Keratinocyte (primary cell): ENCODE measurements around the gene JSRP1. TPM values are rescaled to one million over a fixed set of nuclear protein-coding genes. Genes with fewer than 3 reads are reported as not detected.

ENCODE experiments used
- DNase-seq: peaks from one replicate; pipeline ENCODE4 v3.0.0-alpha.2; 2011; ENCODE audit warnings: low read depth, missing footprints, low spot score
- FAIRE-seq: peaks from 2 replicates; lab custom pipeline; 2011; peaks lifted over from hg19 to GRCh38; lab: Jason Lieb, UNC
- H2AFZ ChIP-seq: 2 replicates; pipeline ENCODE4 v1.6.0; 2012; ENCODE audit warnings: low read length, control low read depth, inconsistent platforms; ENCODE audit not compliant: control insufficient read depth
- H3K27ac ChIP-seq: 2 replicates; pipeline ENCODE4 v1.5.1; 2011; ENCODE audit warnings: low read length; ENCODE audit not compliant: control insufficient read depth, insufficient read depth
- H3K27me3 ChIP-seq: 3 replicates; pipeline ENCODE4 v1.6.0; 2011; ENCODE audit warnings: low read length; ENCODE audit not compliant: control insufficient read depth, insufficient read depth; ENCODE audit errors: extremely low read depth
- H3K36me3 ChIP-seq, 2 experiments: 2 replicates in 1 of 2; 3 replicates in 1 of 2; pipeline ENCODE4 v1.5.1; 2011; ENCODE audit warnings: low read length in 2 of 2, mild to moderate bottlenecking in 1 of 2; ENCODE audit not compliant: control insufficient read depth in 2 of 2, insufficient read depth in 2 of 2; ENCODE audit errors: extremely low read depth in 1 of 2
- H3K4me1 ChIP-seq: 3 replicates; pipeline ENCODE4 v1.5.1; 2011; ENCODE audit warnings: low read length; ENCODE audit not compliant: control insufficient read depth, insufficient read depth; ENCODE audit errors: extremely low read depth
- H3K4me2 ChIP-seq: 3 replicates; pipeline ENCODE4 v1.6.0; 2011; ENCODE audit warnings: low read depth, low read length; ENCODE audit not compliant: control insufficient read depth, insufficient read depth; ENCODE audit errors: extremely low read depth
- H3K4me3 ChIP-seq, 3 experiments: fragments of 200-600 bp in 1 of 3; sonication (generic) in 1 of 3; 2 replicates in 2 of 3; 3 replicates in 1 of 3; pipeline ENCODE4 v1.5.1; 2011 to 2016; ENCODE audit warnings: low read length in 3 of 3, mild to moderate bottlenecking in 3 of 3, control low read depth in 2 of 3, inconsistent platforms in 1 of 3, low read depth in 1 of 3, mixed read lengths in 1 of 3, mixed run types in 1 of 3, moderate library complexity in 1 of 3; ENCODE audit not compliant: control insufficient read depth in 2 of 3, insufficient read depth in 2 of 3; ENCODE audit errors: extremely low read depth in 1 of 3
- H3K79me2 ChIP-seq: 2 replicates; pipeline ENCODE4 v1.6.0; 2012; ENCODE audit warnings: low read length; ENCODE audit not compliant: control insufficient read depth, insufficient read depth
- H3K9ac ChIP-seq: 3 replicates; pipeline ENCODE4 v1.6.0; 2011; ENCODE audit warnings: low read length; ENCODE audit not compliant: control insufficient read depth, insufficient read depth; ENCODE audit errors: extremely low read depth
- H3K9me1 ChIP-seq: 3 replicates; pipeline ENCODE4 v1.6.0; 2011; ENCODE audit warnings: low read length; ENCODE audit not compliant: control insufficient read depth, insufficient read depth; ENCODE audit errors: extremely low read depth
- H3K9me3 ChIP-seq: 2 replicates; pipeline ENCODE4 v1.5.1; 2012; ENCODE audit warnings: low read depth, low read length; ENCODE audit not compliant: control insufficient read depth
- H4K20me1 ChIP-seq: 3 replicates; pipeline ENCODE4 v1.6.0; 2011; ENCODE audit warnings: low read length; ENCODE audit not compliant: control insufficient read depth, insufficient read depth; ENCODE audit errors: extremely low read depth
- EZH2 ChIP-seq: IDR thresholded peaks from one replicate; pipeline ENCODE4 v1.6.1; 2012; ENCODE audit warnings: inconsistent platforms, mild to moderate bottlenecking, low read length, moderate library complexity
- dilution Hi-C: fragments of 300-500 bp; cut with MboI; formaldehyde crosslinking; loops from one replicate; pipeline ENCODE4 v1.7.0; 2020; ENCODE audit warnings: low sequenced_read_pairs; ENCODE audit not compliant: extremely low pct_ligation_motif_present
- polyA plus RNA-seq, 5 experiments: library from polyadenylated mRNA; depleted of rRNA in 3 of 5; stranded (reverse) in 3 of 5; stranded (forward) in 1 of 5; unstranded in 1 of 5; fragments of >200 nt; gene quantifications; 1 replicate in 1 of 5; 2 replicates in 3 of 5; 3 replicates in 1 of 5; pipeline versions ENCODE4 v1.2.1 to v1.2.3, GENCODE V29; 2011 to 2012; ENCODE audit warnings: missing spikeins in 2 of 5, low read depth in 1 of 5, low replicate concordance in 1 of 5
- TF ChIP-seq, protein P1 (sequence below), 3 experiments: IDR thresholded peaks in 1 of 3; conservative IDR thresholded peaks in 1 of 3; optimal IDR thresholded peaks in 1 of 3; 2 replicates in 2 of 3; 3 replicates in 1 of 3; pipeline versions ENCODE3 to v1.5.1; 2011; ENCODE audit warnings: low read length in 3 of 3, mild to moderate bottlenecking in 3 of 3, moderate library complexity in 2 of 3, control low read depth in 1 of 3, inconsistent platforms in 1 of 3; ENCODE audit not compliant: insufficient read depth in 2 of 3; ENCODE audit errors: extremely low read depth in 1 of 3

JSRP1 gene
- polyA plus RNA-seq, 1 donor (not counting 4 experiments of a cell fraction or from before 2014, with no cell fraction given): not detected

DNA sequence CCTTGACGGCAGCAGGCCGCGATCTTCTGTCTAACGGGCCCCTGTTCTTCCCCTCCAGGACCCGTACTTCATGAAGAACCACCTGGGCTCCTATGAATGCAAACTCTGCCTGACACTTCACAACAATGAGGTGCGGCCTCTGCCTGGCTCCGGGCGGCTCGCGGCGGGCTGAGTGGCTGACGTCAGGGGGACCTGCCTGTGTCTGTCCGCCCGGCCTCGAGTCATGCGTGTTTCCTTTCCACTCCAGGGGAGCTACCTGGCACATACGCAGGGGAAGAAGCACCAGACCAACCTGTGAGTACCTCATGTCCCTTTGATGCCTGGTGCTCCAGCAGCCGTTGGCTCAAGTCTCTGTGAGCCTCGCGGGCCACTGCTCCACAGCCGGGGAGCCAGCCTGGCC, 11.7 kb downstream of the JSRP1 start:
- Histone ChIP-seq H3K9ac (no peak overlapping the region), H3K27ac (no peak overlapping the region), H3K27me3 (no peaks in the 10 kb centered on the region), H3K4me3 (no peak overlapping the region), H3K79me2 (peaks cover 51% of the 10 kb centered on the region), H3K4me1 (peaks cover 22% of the 10 kb centered on the region), H3K9me3 (no peaks in the 10 kb centered on the region), H3K4me2 (no peak overlapping the region), H2AFZ (no peak overlapping the region), H3K36me3 (peaks cover 25 to 32% of the 10 kb centered on the region in 2 experiments), H3K9me1 (peaks cover 3% of the 10 kb centered on the region), H4K20me1 (peaks cover 44% of the 10 kb centered on the region)
- DNase-seq (no peak), FAIRE-seq (no peak)
- TF ChIP-seq, protein P1, sequence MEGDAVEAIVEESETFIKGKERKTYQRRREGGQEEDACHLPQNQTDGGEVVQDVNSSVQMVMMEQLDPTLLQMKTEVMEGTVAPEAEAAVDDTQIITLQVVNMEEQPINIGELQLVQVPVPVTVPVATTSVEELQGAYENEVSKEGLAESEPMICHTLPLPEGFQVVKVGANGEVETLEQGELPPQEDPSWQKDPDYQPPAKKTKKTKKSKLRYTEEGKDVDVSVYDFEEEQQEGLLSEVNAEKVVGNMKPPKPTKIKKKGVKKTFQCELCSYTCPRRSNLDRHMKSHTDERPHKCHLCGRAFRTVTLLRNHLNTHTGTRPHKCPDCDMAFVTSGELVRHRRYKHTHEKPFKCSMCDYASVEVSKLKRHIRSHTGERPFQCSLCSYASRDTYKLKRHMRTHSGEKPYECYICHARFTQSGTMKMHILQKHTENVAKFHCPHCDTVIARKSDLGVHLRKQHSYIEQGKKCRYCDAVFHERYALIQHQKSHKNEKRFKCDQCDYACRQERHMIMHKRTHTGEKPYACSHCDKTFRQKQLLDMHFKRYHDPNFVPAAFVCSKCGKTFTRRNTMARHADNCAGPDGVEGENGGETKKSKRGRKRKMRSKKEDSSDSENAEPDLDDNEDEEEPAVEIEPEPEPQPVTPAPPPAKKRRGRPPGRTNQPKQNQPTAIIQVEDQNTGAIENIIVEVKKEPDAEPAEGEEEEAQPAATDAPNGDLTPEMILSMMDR (optimal IDR thresholded peaks at IDR 0.05 in 1 of 3, IDR thresholded peaks at IDR 0.05 in 1 of 3, conservative IDR thresholded peaks at IDR 0.05 in 1 of 3; ENCODE audit: extremely low read depth in 1 of 3, insufficient read depth in 2 of 3, low read length in 3 of 3): no peak
- no peak for TF ChIP-seq EZH2
- dilution Hi-C loops: no loop called here

DNA sequence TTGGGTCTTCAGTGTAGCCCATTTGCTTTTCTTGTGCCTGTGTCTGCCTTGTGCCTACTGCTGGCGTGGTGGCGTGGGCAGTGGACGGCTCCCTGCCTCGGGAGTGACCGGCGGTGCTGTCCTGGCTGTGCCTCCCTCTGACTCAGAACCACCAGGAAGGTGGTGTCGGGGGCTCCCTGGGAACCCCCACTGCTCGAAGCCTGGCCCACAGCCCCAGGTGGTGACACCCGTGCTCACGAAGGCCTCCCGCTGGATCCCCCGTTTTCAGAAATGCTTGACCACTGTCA, 12.1 kb downstream of the JSRP1 start:
- H3K4me1 ChIP-seq: peaks cover 24% of the 10 kb centered on the region
- no peak overlapping the region for H3K27ac ChIP-seq
- no peaks in the 10 kb centered on the region for H3K9me3 ChIP-seq
- H3K79me2 ChIP-seq: peaks cover 55% of the 10 kb centered on the region
- TF ChIP-seq, protein P1 (optimal IDR thresholded peaks at IDR 0.05 in 1 of 3, IDR thresholded peaks at IDR 0.05 in 1 of 3, conservative IDR thresholded peaks at IDR 0.05 in 1 of 3; ENCODE audit: extremely low read depth in 1 of 3, insufficient read depth in 2 of 3, low read length in 3 of 3): no peak
- no peak for TF ChIP-seq EZH2
- no peak overlapping the region for H2AFZ ChIP-seq
- dilution Hi-C loops: no loop called here
- H3K4me3 ChIP-seq: no peak overlapping the region
- H3K36me3 ChIP-seq: peaks cover 25 to 32% of the 10 kb centered on the region in 2 experiments
- no peak overlapping the region for H3K9ac ChIP-seq
- H3K9me1 ChIP-seq: peaks cover 3% of the 10 kb centered on the region
- no peak overlapping the region for H3K4me2 ChIP-seq
- DNase-seq (no peak), FAIRE-seq (no peak)
- peaks cover 41% of the 10 kb centered on the region for H4K20me1 ChIP-seq
- H3K27me3 ChIP-seq: no peaks in the 10 kb centered on the region
